MV-4-11 (cell line): ENCODE results near the gene PIK3CB.
"Not testable (repeated sequence)": the region's sequence is repeated elsewhere in the genome, so short reads cannot be mapped to it uniquely, and the experiment has no call there.

Experiments used
- DNase-seq: peaks from one replicate; lab custom pipeline; 2025; lab: John Stamatoyannopoulos, UW

The PIK3CB gene

GRCh38 chr3:138608322-138609135 is 226.2 kb downstream of the PIK3CB start, which contains the start of gene FAIM:
TSS of gene FAIM (plus strand) at chr3:138608771. CDS start at chr3:138619727, 10,956 bp downstream.
- peak; percentile 30 for DNase-seq

- DNase-seq, result not testable (repeated sequence)
Measured at GRCh38 chr3:138604106-138604595, 230.6 kb downstream of the PIK3CB start.
